CD4-positive, alpha-beta T cell (primary cell): ENCODE data around the gene PPL. TPM values are rescaled to one million over a fixed set of nuclear protein-coding genes. Genes with fewer than 3 reads are reported as not detected.

Experiments used
- ATAC-seq: fragments of 200-7000 bp; cut with Tn5 transposase; one replicate; pipeline ENCODE4 v1.10.0; 2022; ENCODE audit warnings: mild to moderate bottlenecking; ENCODE audit not compliant: poor library complexity
- CTCF ChIA-PET: fragments of 350-600 bp; sonication (Branson Sonifier 250); formaldehyde crosslinking; loops from one replicate; lab custom pipeline; 2021; ENCODE audit warnings: antibody characterized with exemption, inconsistent platforms; lab: Charles Lee
- POLR2A ChIA-PET: fragments of 350-600 bp; sonication (Branson Sonifier 250); formaldehyde crosslinking; loops from one replicate; lab custom pipeline; 2021; ENCODE audit warnings: antibody characterized with exemption, inconsistent platforms; lab: Charles Lee
- DNase-seq, 14 experiments: peaks; one replicate each; pipeline ENCODE4 v3.0.0-alpha.2; 2013 to 2020; ENCODE audit warnings: mixed read lengths in 2 of 14
- H3K27ac ChIP-seq, 2 donors: one replicate each; pipeline versions ENCODE4 v1.5.1 to v1.7.0; 2013; ENCODE audit warnings: low read length in 2 of 2, low read depth in 1 of 2, mild to moderate bottlenecking in 1 of 2
- H3K27me3 ChIP-seq, 2 experiments: 1 replicate in 1 of 2; 2 replicates in 1 of 2; pipeline versions ENCODE4 v1.6.1 to v1.7.0; 2013; ENCODE audit warnings: low read length in 2 of 2, control low read depth in 1 of 2, mild to moderate bottlenecking in 1 of 2, moderate library complexity in 1 of 2; ENCODE audit not compliant: insufficient read depth in 2 of 2, control insufficient read depth in 1 of 2
- H3K36me3 ChIP-seq: one replicate; pipeline ENCODE4 v1.6.1; 2013; ENCODE audit warnings: low read length, control low read depth; ENCODE audit not compliant: insufficient read depth
- H3K4me1 ChIP-seq: one replicate; pipeline ENCODE4 v1.6.1; 2013; ENCODE audit warnings: low read length, control low read depth; ENCODE audit not compliant: insufficient read depth
- H3K4me3 ChIP-seq: one replicate; pipeline ENCODE4 v1.5.1; 2013; ENCODE audit warnings: mild to moderate bottlenecking, low read length, moderate library complexity
- H3K9me3 ChIP-seq, 2 experiments: 1 replicate in 1 of 2; 2 replicates in 1 of 2; pipeline versions ENCODE4 v1.6.1 to v1.7.0; 2013; ENCODE audit warnings: low read length in 2 of 2, mild to moderate bottlenecking in 2 of 2, control low read depth in 1 of 2, moderate library complexity in 1 of 2; ENCODE audit not compliant: control insufficient read depth in 1 of 2, insufficient read depth in 1 of 2
- H3K27ac Mint-ChIP-seq: one replicate; pipeline ENCODE4 v1.8.0; 2020; ENCODE audit warnings: mixed read lengths
- H3K27me3 Mint-ChIP-seq: one replicate; pipeline ENCODE4 v1.8.0; 2021; ENCODE audit warnings: mixed read lengths
- H3K36me3 Mint-ChIP-seq: one replicate; pipeline ENCODE4 v1.8.0; 2021; ENCODE audit warnings: low read depth, mixed read lengths
- H3K4me1 Mint-ChIP-seq: one replicate; pipeline ENCODE4 v1.8.0; 2021; ENCODE audit warnings: low read depth, mixed read lengths
- H3K4me3 Mint-ChIP-seq: one replicate; pipeline ENCODE4 v1.8.0; 2020; ENCODE audit warnings: mild to moderate bottlenecking, mixed read lengths
- H3K9me3 Mint-ChIP-seq: one replicate; pipeline ENCODE4 v1.8.0; 2020; ENCODE audit warnings: mixed read lengths
- intact Hi-C, 2 experiments: fragments of 100-400 bp; cut with DNase I in 1 of 2; cut with micrococcal nuclease in 1 of 2; formaldehyde crosslinking; loops; one replicate each; pipeline versions ENCODE4 v1.15.1 to v1.9.0; 2023 to 2025; cut with DNase I, micrococcal nuclease
- total RNA-seq, 174 experiments: library from RNA in 2 of 174; stranded (reverse) in 2 of 174; gene quantifications; one replicate each; pipeline ENCODE4 v1.2.3 and lab custom pipeline; 2021 to 2026
- TF ChIP-seq, protein P1 (sequence below): fragments of 200-600 bp; IDR thresholded peaks from one replicate; pipeline ENCODE4 v1.8.0; 2022; ENCODE audit warnings: antibody characterized with exemption, mild to moderate bottlenecking

Gene PPL
- total RNA-seq, 2 experiments from 2014 or later: not detected

DNA sequence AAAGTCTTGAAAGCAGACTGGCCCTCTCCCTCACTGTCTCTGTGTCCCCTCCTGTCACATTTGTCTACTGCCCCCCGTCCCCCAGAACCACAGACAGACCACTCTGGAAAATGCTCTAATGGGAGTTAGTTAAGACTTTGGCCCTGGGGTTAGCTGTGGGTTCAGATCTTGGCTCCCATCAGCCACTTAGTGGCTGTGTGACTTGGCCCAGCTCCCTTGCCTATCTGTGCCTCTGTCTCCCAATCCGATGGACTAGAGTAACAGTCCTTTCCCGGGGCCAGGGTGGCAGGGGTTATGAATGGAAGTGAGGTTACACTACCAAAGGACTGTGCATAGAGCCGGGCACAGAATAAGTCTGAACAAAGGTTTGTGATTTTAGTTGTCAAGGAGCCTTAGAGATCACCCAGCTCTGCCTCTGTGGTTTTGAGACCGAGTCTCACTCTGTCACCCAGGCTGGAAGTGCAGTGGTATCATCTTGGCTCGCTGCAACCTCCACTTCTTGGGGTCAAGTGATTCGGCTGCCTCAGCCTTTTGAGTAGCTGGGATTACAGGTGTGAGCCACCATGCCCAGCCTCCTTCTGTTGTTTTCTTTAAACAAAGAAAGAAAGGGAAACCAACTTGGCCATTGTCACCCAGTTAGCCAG, 23.7 kb downstream of the PPL start:
- no peaks in the 10 kb centered on the region for H3K9me3 ChIP-seq
- intact Hi-C loops: no loop called here
- H3K4me3 Mint-ChIP-seq: no peak overlapping the region
- H3K4me1 ChIP-seq: no peaks in the 10 kb centered on the region
- no peaks in the 10 kb centered on the region for H3K27me3 Mint-ChIP-seq
- ATAC-seq (no peak), DNase-seq (no peak)
- no peaks in the 10 kb centered on the region for H3K4me1 Mint-ChIP-seq
- no peak overlapping the region for H3K27ac Mint-ChIP-seq
- ChIA-PET CTCF (no interaction called here), POLR2A (no interaction called here)
- H3K9me3 Mint-ChIP-seq: no peaks in the 10 kb centered on the region
- TF ChIP-seq, protein P1, sequence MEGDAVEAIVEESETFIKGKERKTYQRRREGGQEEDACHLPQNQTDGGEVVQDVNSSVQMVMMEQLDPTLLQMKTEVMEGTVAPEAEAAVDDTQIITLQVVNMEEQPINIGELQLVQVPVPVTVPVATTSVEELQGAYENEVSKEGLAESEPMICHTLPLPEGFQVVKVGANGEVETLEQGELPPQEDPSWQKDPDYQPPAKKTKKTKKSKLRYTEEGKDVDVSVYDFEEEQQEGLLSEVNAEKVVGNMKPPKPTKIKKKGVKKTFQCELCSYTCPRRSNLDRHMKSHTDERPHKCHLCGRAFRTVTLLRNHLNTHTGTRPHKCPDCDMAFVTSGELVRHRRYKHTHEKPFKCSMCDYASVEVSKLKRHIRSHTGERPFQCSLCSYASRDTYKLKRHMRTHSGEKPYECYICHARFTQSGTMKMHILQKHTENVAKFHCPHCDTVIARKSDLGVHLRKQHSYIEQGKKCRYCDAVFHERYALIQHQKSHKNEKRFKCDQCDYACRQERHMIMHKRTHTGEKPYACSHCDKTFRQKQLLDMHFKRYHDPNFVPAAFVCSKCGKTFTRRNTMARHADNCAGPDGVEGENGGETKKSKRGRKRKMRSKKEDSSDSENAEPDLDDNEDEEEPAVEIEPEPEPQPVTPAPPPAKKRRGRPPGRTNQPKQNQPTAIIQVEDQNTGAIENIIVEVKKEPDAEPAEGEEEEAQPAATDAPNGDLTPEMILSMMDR: no peak
- no peaks in the 10 kb centered on the region for H3K27me3 ChIP-seq
- no peaks in the 10 kb centered on the region for H3K36me3 Mint-ChIP-seq
- H3K27ac ChIP-seq: no peak overlapping the region
- H3K36me3 ChIP-seq: no peaks in the 10 kb centered on the region
- H3K4me3 ChIP-seq: no peak overlapping the region

DNA sequence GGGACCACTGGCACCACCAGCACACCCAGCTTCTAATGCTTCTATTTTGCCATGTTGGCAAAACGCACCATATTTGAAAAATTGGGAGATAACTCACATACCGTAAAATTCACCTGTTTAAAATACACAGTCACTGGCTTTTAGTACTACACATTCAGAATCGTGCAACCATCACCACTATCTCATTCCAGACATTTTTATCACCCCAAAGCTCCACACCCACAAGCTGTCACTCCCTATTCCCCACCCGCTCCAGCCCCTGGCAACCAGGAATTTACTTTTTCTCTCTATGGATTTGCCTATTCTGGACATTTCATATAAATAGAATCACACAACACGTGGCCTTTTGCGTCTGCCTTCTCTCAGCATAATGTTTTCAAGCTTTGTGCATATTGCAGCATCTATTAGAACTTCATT, 25.0 kb downstream of the PPL start:
- Mint-ChIP-seq H3K36me3 (no peaks in the 10 kb centered on the region), H3K4me1 (no peaks in the 10 kb centered on the region), H3K27ac (no peak overlapping the region), H3K4me3 (no peak overlapping the region), H3K27me3 (no peaks in the 10 kb centered on the region), H3K9me3 (no peaks in the 10 kb centered on the region)
- Histone ChIP-seq H3K36me3 (no peaks in the 10 kb centered on the region), H3K4me1 (no peaks in the 10 kb centered on the region), H3K27me3 (no peaks in the 10 kb centered on the region), H3K4me3 (no peak overlapping the region), H3K9me3 (no peaks in the 10 kb centered on the region), H3K27ac (no peak overlapping the region)
- ChIA-PET POLR2A (no interaction called here), CTCF (no interaction called here)
- intact Hi-C loops: no loop called here
- ATAC-seq: no peak
- no peak for DNase-seq
- TF ChIP-seq, protein P1: no peak

DNA sequence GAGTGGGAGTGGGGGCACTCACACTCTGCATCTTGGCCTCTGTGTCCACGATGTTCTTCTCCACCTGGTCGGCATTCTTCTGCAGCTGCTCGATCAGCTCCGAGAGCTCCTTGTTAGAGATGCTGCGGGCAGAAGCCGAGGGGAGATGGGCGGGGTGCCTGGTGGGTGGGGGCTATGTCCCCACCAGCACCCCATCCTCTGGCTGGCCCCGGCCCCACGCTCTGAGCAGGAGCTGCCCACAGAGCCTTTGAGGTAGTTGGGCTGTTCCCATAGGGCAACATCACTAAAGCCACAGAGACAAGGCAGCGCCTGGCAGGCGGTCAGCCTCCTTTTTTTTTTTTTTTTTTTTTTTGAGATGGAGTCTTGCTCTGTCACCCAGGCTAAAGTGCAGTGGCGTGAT, 26.1 kb downstream of the PPL start:
- no peaks in the 10 kb centered on the region for H3K27me3 ChIP-seq
- no peak overlapping the region for H3K27ac ChIP-seq
- no peak overlapping the region for H3K4me3 ChIP-seq
- Mint-ChIP-seq H3K4me1 (no peaks in the 10 kb centered on the region), H3K36me3 (no peaks in the 10 kb centered on the region), H3K27me3 (no peaks in the 10 kb centered on the region), H3K27ac (no peak overlapping the region), H3K4me3 (no peak overlapping the region), H3K9me3 (no peaks in the 10 kb centered on the region)
- no peaks in the 10 kb centered on the region for H3K4me1 ChIP-seq
- TF ChIP-seq, protein P1: no peak
- intact Hi-C loops: no loop called here
- H3K9me3 ChIP-seq: no peaks in the 10 kb centered on the region
- ChIA-PET POLR2A (no interaction called here), CTCF (no interaction called here)
- DNase-seq: no peak
- no peak for ATAC-seq
- H3K36me3 ChIP-seq: no peaks in the 10 kb centered on the region
